Natural killer cell (primary cell): ENCODE measurements around the gene IGF1R. TPM values are rescaled to one million over a fixed set of nuclear protein-coding genes. Genes with fewer than 3 reads are reported as not detected.

ENCODE experiments used
- ATAC-seq, 3 donors: fragments of 150-1000 bp in 2 of 3; fragments of 200-7000 bp in 1 of 3; cut with Tn5 transposase; 1 replicate in 1 of 3; 2 replicates in 2 of 3; pipeline ENCODE4 v1.10.0; 2021; ENCODE audit warnings: mild to moderate bottlenecking in 2 of 3, moderate library complexity in 2 of 3
- DNase-seq, 2 donors: peaks; one replicate each; pipeline versions ENCODE4 v3.0.0 to v3.0.0-alpha.2; 2013 to 2021; ENCODE audit warnings: mixed read lengths in 1 of 2
- H3K27ac ChIP-seq: one replicate; pipeline ENCODE4 v1.5.1; 2013; ENCODE audit warnings: mild to moderate bottlenecking, low read length
- H3K27me3 ChIP-seq: one replicate; pipeline ENCODE4 v1.6.1; 2013; ENCODE audit warnings: low read length; ENCODE audit not compliant: control insufficient read depth, insufficient read depth
- H3K36me3 ChIP-seq: one replicate; pipeline ENCODE4 v1.6.1; 2013; ENCODE audit warnings: low read length; ENCODE audit not compliant: control insufficient read depth, insufficient read depth
- H3K4me1 ChIP-seq: one replicate; pipeline ENCODE4 v1.6.1; 2013; ENCODE audit warnings: low read length; ENCODE audit not compliant: control insufficient read depth, insufficient read depth
- H3K4me3 ChIP-seq: one replicate; pipeline ENCODE4 v1.5.1; 2013; ENCODE audit warnings: low read length
- H3K9me3 ChIP-seq: one replicate; pipeline ENCODE4 v1.6.1; 2013; ENCODE audit warnings: low read length; ENCODE audit not compliant: control insufficient read depth, insufficient read depth
- H3K27ac Mint-ChIP-seq, 2 donors: one replicate each; pipeline ENCODE4 v1.8.0; 2022; ENCODE audit warnings: mild to moderate bottlenecking in 2 of 2, mixed read lengths in 2 of 2, moderate library complexity in 1 of 2
- H3K27me3 Mint-ChIP-seq, 2 donors: one replicate each; pipeline ENCODE4 v1.8.0; 2022; ENCODE audit warnings: low read depth in 2 of 2, mixed read lengths in 2 of 2
- H3K36me3 Mint-ChIP-seq: one replicate; pipeline ENCODE4 v1.8.0; 2022; ENCODE audit warnings: mixed read lengths
- H3K4me1 Mint-ChIP-seq, 2 donors: one replicate each; pipeline ENCODE4 v1.8.0; 2022; ENCODE audit warnings: mixed read lengths in 2 of 2
- H3K4me3 Mint-ChIP-seq: one replicate; pipeline ENCODE4 v1.8.0; 2022; ENCODE audit warnings: mild to moderate bottlenecking, moderate library complexity, mixed read lengths
- H3K9me3 Mint-ChIP-seq, 2 donors: one replicate each; pipeline ENCODE4 v1.8.0; 2022; ENCODE audit warnings: mixed read lengths in 2 of 2
- CTCF ChIP-seq: fragments of 200-600 bp; IDR thresholded peaks from one replicate; pipeline ENCODE4 v1.8.0; 2022; ENCODE audit warnings: antibody characterized with exemption
- WGBS: methylation state at CpG from one replicate; pipeline ENCODE4 v1.1.7; 2013; ENCODE audit warnings: missing lambda C conversion rate; ENCODE audit not compliant: insufficient coverage; 5-methylcytosine and 5-hydroxymethylcytosine counted together
- intact Hi-C: fragments of 100-400 bp; cut with micrococcal nuclease; formaldehyde crosslinking; loops from one replicate; pipeline ENCODE4 v1.14.2; 2022
- total RNA-seq, 4 donors: library from RNA; stranded (reverse); fragments of 120-200 nt in 1 of 4; gene quantifications; one replicate each; pipeline versions ENCODE4 v1.2.3 to v1.2.4, GENCODE V29; 2013 to 2022

IGF1R gene
- total RNA-seq, 3 donors from 2014 or later (not counting 1 experiment from before 2014, with no cell fraction given): 47.3 to 50.7 (median 49.0) TPM

GRCh38 chr15:98658831-98659699, 10.7 kb downstream of the IGF1R start:
- Histone ChIP-seq H3K4me3 (no peak overlapping the region), H3K4me1 (no peaks in the 10 kb centered on the region), H3K27ac (no peak overlapping the region), H3K27me3 (peaks cover 2% of the 10 kb centered on the region), H3K9me3 (no peaks in the 10 kb centered on the region), H3K36me3 (no peaks in the 10 kb centered on the region)
- peak in 1 of 2 donors; percentile 75 for DNase-seq
- Mint-ChIP-seq H3K4me3 (no peak overlapping the region), H3K4me1 (peaks cover 18 to 25% of the 10 kb centered on the region in 2 donors), H3K27ac (no peak overlapping the region), H3K9me3 (no peaks in the 10 kb centered on the region), H3K36me3 (no peaks in the 10 kb centered on the region), H3K27me3 (peaks cover 6 to 17% of the 10 kb centered on the region in 2 donors)
- TF ChIP-seq CTCF: peak; percentile 91
- intact Hi-C loops: loop anchor here (1.0 to 5.0 kb wide), 4 partner anchors 39 to 216 kb away; no protein-coding TSS in a partner anchor
- 51% methylated on average over 7 of the region's 7 CpGs for WGBS
- ATAC-seq: peak; percentile 76 to 88 (median 87)

- TF ChIP-seq CTCF: no peak
- H3K27ac ChIP-seq: no peak overlapping the region
- no peaks in the 10 kb centered on the region for H3K36me3 ChIP-seq
- no peaks in the 10 kb centered on the region for H3K36me3 Mint-ChIP-seq
- ATAC-seq: no peak
- no peaks in the 10 kb centered on the region for H3K9me3 Mint-ChIP-seq
- H3K4me3 ChIP-seq: no peak overlapping the region
- intact Hi-C loops: no loop called here
- no peak for DNase-seq
- H3K4me1 Mint-ChIP-seq: peaks cover 16 to 25% of the 10 kb centered on the region in 2 donors
- no peak overlapping the region for H3K4me3 Mint-ChIP-seq
- no peaks in the 10 kb centered on the region for H3K27me3 ChIP-seq
- WGBS: 70% methylated on average over 3 of the region's 3 CpGs
- H3K4me1 ChIP-seq: no peaks in the 10 kb centered on the region
- no peak overlapping the region for H3K27ac Mint-ChIP-seq
- peaks cover 3 to 7% of the 10 kb centered on the region in 2 donors for H3K27me3 Mint-ChIP-seq
- no peaks in the 10 kb centered on the region for H3K9me3 ChIP-seq
Measured at GRCh38 chr15:98660055-98660454, 11.7 kb downstream of the IGF1R start.

- Mint-ChIP-seq H3K27ac (peak overlapping the region in 1 of 2 donors; percentile 31), H3K4me3 (no peak overlapping the region), H3K36me3 (no peaks in the 10 kb centered on the region), H3K27me3 (peaks cover 3 to 7% of the 10 kb centered on the region in 2 donors), H3K4me1 (peaks cover 36 to 46% of the 10 kb centered on the region in 2 donors), H3K9me3 (no peaks in the 10 kb centered on the region)
- TF ChIP-seq CTCF: no peak
- 92% methylated on average over 6 of the region's 6 CpGs for WGBS
- intact Hi-C loops: no loop called here
- H3K4me1 ChIP-seq: peaks cover 8% of the 10 kb centered on the region
- no peaks in the 10 kb centered on the region for H3K36me3 ChIP-seq
- ATAC-seq (no peak), DNase-seq (no peak)
- no peak overlapping the region for H3K27ac ChIP-seq
- H3K27me3 ChIP-seq: no peaks in the 10 kb centered on the region
- H3K9me3 ChIP-seq: no peaks in the 10 kb centered on the region
- H3K4me3 ChIP-seq: no peak overlapping the region
Measured at GRCh38 chr15:98663045-98663444, 14.7 kb downstream of the IGF1R start.
